ENCODE measurements around the gene RANGAP1. TPM values are rescaled to one million over a fixed set of nuclear protein-coding genes. Genes with fewer than 3 reads are reported as not detected.
A peak's percentile ranks its signal among the peaks of the same experiment; 100 is the strongest.

Gene RANGAP1
- total and polyA plus RNA-seq, 2 of the 13 experiments (the other 11 are each of a cell fraction or from before 2014, with no cell fraction given): 51.8 to 83.9 TPM

DNA sequence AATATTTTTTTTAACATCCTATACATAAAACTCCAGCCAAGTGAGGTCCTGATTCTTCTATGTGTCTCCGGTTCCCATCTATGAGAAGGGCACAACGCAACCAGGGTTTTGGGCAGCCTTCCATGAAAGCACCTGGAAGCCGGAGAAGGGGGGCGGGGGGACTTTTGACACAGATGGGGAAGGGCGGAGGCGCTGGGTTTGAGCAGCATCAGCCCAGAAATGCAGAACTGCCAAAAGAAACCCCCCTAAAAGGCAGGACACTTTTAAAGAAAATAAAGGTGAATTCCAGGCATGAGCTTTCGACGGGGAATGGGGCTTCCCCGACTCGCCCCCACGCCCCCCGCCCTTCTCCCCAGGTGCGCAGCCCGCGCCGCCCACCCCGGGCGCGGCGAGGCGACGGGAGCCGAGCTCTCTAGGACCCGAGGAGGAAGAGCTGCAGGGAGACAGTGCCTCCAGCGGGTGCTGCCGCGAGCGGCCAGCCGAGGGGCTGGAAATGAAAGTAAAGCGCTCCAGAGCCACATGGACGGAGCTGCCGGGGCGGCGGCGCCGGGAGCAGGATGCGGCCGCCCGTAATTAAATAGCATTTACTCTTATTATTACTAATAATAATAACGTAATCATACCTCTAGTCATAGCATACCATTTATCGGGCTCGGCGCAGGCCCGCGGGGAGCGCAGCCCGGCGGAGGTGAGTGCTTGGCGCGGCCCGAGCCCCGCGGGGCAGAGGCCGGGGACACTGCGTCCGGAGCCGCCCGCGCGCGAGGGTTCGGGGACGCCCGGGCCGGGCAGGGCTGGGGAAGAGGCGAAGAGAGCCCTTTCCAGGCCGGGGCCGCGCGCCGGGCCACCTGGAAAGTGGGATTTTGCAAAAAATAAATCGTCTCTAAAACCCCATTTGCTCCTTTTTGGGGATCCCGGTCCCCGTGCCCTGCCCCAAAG lies 15.4 kb upstream of the RANGAP1 start, which contains the start of gene ZC3H7B:
Gene ZC3H7B (plus strand): TSS at position 441 of the 936 bp plus-strand sequence. CDS start 19,136 bp downstream, outside the sequence.
- DNase-seq (ENCODE audit: low spot score) (peak; percentile 76), FAIRE-seq (no peak), ATAC-seq (peak; percentile 97)
- no TSS peak for BruUV-seq (replicated peaks)
- Histone ChIP-seq H3K36me3 (replicated peaks in 1 of 2; ENCODE audit: control insufficient read depth in 1 of 2, insufficient read depth in 2 of 2, low read length in 2 of 2) (0 out of 5 replicates have a peak, but pooled peaks cover 0 to 6% of the 10 kb centered on the region in 2 experiments), H3K9ac (ENCODE audit: insufficient read depth, low read depth, low read length) (peak within 1 kb of the TSS; percentile 93), H3K4me1 (ENCODE audit: insufficient read depth, low read length) (peaks cover 56% of the 10 kb centered on the region), H3K79me2 (ENCODE audit: insufficient read depth, low read length) (peaks cover 47% of the 10 kb centered on the region), H4K20me1 (ENCODE audit: insufficient read depth, low read length) (no peaks in the 10 kb centered on the region; the same call in 1 of the 2 replicates), H3K9me3 (ENCODE audit: low read length) (no peaks in the 10 kb centered on the region), H3K4me2 (ENCODE audit: low read depth, low read length) (peak within 1 kb of the TSS; percentile 93), H3K27me3 (ENCODE audit: control insufficient read depth in 1 of 2, insufficient read depth in 2 of 2, low read length in 2 of 2) (no peaks in the 10 kb centered on the region), H2AFZ (ENCODE audit: low read length) (peak within 1 kb of the TSS; percentile 65), H3K4me3 (replicated peaks in 1 of 3; ENCODE audit: insufficient read depth in 1 of 3, low read depth in 2 of 3, low read length in 3 of 3) (peak within 1 kb of the TSS; percentile 88 to 98 (median 93)), H3K27ac (ENCODE audit: extremely low read length, insufficient read depth, low read length) (peak within 1 kb of the TSS; percentile 82)
- ChIA-PET CTCF (ENCODE audit: low intra/inter-chr PET ratio, low total read pairs) (no interaction called here), POLR2A (interaction anchor here (0.7 to 6.7 kb wide), 3 partner anchors 15 to 80 kb away, joined by 3 to 47 read pairs (median 21); partner anchors contain the start of genes RANGAP1 and TEF)
- in situ Hi-C loops (cut with HindIII; ENCODE audit: extremely low pct_ligation_motif_present, low pct_unique_long_range_greater_than_20kb) (no loop called here), intact Hi-C loops (cut with micrococcal nuclease; ENCODE audit: unreplicated experiment) (loop anchor here (1.0 to 10.0 kb wide), 2 partner anchors 15 to 63 kb away; partner anchors contain the start of gene RANGAP1)
- 1% methylated on average over 6 of the region's 74 CpGs for WGBS (ENCODE audit: low lambda C conversion rate)
- TF ChIP-seq SIX4 (CRISPR knock-in tag; IDR thresholded peaks at IDR 0.05) (0 out of 2 replicates have a peak, but pooled peaks have one; percentile 12), RBM22 (optimal IDR thresholded peaks at IDR 0.05; ENCODE audit: low read length) (no peak), NR2F6 (IDR thresholded peaks at IDR 0.05) (no peak), NR2F6 (CRISPR knock-in tag; IDR thresholded peaks at IDR 0.05) (peak; percentile 44; the same call in 1 of the 2 replicates), NONO (IDR thresholded peaks at IDR 0.05) (no peak), NONO (CRISPR knock-in tag; conservative IDR thresholded peaks at IDR 0.05) (no peak; the same call in 1 of the 2 replicates), AHR (CRISPR knock-in tag; IDR thresholded peaks at IDR 0.05) (0 out of 2 replicates have a peak, but pooled peaks have one; percentile 31), KMT2A (CRISPR knock-in tag; IDR thresholded peaks at IDR 0.05) (peak; percentile 98), NCOA5 (CRISPR knock-in tag; IDR thresholded peaks at IDR 0.05) (no peak), ZNF562 (CRISPR knock-in tag; IDR thresholded peaks at IDR 0.05; ENCODE audit: borderline replicate concordance) (no peak), ZNF329 (CRISPR knock-in tag; IDR thresholded peaks at IDR 0.05; ENCODE audit: low read depth) (no peak), AGO2 (optimal IDR thresholded peaks at IDR 0.05; ENCODE audit: low read depth, low read length) (peak; percentile 82), POLR2G (IDR thresholded peaks at IDR 0.05; ENCODE audit: low read depth, low read length) (peak; percentile 93), ZNF788 (CRISPR knock-in tag; IDR thresholded peaks at IDR 0.05; ENCODE audit: borderline replicate concordance) (peak; percentile 41; the same call in 1 of the 2 replicates), ZNF207 (IDR thresholded peaks at IDR 0.05; ENCODE audit: borderline replicate concordance) (no peak), ZNF451 (CRISPR knock-in tag; IDR thresholded peaks at IDR 0.05) (peak; percentile 44; the same call in 1 of the 2 replicates)
- TF ChIP-seq, protein P1, sequence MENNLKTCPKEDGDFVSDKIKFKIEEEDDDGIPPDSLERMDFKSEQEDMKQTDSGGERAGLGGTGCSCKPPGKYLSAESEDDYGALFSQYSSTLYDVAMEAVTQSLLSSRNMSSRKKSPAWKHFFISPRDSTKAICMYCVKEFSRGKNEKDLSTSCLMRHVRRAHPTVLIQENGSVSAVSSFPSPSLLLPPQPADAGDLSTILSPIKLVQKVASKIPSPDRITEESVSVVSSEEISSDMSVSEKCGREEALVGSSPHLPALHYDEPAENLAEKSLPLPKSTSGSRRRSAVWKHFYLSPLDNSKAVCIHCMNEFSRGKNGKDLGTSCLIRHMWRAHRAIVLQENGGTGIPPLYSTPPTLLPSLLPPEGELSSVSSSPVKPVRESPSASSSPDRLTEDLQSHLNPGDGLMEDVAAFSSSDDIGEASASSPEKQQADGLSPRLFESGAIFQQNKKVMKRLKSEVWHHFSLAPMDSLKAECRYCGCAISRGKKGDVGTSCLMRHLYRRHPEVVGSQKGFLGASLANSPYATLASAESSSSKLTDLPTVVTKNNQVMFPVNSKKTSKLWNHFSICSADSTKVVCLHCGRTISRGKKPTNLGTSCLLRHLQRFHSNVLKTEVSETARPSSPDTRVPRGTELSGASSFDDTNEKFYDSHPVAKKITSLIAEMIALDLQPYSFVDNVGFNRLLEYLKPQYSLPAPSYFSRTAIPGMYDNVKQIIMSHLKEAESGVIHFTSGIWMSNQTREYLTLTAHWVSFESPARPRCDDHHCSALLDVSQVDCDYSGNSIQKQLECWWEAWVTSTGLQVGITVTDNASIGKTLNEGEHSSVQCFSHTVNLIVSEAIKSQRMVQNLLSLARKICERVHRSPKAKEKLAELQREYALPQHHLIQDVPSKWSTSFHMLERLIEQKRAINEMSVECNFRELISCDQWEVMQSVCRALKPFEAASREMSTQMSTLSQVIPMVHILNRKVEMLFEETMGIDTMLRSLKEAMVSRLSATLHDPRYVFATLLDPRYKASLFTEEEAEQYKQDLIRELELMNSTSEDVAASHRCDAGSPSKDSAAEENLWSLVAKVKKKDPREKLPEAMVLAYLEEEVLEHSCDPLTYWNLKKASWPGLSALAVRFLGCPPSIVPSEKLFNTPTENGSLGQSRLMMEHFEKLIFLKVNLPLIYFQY (CRISPR knock-in tag; IDR thresholded peaks at IDR 0.05; ENCODE audit: borderline replicate concordance): no peak
- TF ChIP-seq, protein P2, sequence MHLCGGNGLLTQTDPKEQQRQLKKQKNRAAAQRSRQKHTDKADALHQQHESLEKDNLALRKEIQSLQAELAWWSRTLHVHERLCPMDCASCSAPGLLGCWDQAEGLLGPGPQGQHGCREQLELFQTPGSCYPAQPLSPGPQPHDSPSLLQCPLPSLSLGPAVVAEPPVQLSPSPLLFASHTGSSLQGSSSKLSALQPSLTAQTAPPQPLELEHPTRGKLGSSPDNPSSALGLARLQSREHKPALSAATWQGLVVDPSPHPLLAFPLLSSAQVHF (CRISPR knock-in tag; IDR thresholded peaks at IDR 0.05): 0 out of 2 replicates have a peak, but pooled peaks have one; percentile 43
- TF ChIP-seq, protein P3, sequence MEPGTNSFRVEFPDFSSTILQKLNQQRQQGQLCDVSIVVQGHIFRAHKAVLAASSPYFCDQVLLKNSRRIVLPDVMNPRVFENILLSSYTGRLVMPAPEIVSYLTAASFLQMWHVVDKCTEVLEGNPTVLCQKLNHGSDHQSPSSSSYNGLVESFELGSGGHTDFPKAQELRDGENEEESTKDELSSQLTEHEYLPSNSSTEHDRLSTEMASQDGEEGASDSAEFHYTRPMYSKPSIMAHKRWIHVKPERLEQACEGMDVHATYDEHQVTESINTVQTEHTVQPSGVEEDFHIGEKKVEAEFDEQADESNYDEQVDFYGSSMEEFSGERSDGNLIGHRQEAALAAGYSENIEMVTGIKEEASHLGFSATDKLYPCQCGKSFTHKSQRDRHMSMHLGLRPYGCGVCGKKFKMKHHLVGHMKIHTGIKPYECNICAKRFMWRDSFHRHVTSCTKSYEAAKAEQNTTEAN (CRISPR knock-in tag; conservative IDR thresholded peaks at IDR 0.05): peak; percentile 59; the same call in 1 of the 2 replicates
